Measurements from ENCODE around the gene BYSL.

The BYSL gene

DNA sequence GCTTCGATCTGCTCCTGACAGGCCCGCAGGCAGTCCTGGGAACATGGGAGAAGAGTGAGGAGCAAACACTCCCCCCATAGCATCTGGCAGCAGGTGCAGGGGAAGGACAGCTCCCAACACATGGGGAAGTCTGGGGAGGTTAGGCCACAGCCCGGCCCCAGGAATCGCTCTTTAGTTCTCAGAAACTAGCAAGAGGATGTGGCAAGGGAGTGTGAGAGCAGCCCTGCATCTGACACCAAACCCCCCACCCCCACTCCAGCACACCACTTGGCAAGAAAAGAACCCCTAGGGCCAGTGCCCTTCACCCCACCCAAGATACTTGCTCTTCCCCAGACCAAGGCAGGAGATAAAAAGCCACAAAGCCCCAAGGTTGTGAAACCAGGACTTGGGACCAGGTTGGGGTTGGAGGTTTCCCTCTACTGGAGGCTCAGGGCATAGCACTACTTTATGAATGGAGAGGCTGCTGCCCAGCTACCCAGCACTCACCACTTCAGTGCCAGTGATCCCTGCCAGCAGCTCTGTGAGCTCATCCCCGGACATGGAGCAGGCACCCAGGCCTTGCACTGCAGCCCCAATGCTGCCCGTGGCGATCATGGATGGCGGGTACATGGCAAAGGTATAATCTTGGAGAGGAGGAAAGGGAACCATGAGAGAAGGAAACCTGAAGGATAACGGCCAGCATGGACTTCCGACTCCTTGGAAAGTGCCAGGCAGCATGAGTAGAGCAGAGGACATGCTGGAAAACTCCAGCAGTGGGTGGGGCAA is 15.0 kb downstream of the BYSL start:
- no peak for TF ChIP-seq L3MBTL2 (conservative IDR thresholded peaks at IDR 0.05)
- no peak for TF ChIP-seq FOXM1 (IDR thresholded peaks at IDR 0.05; ENCODE audit: borderline replicate concordance)
- POLR2A ChIA-PET = interaction anchor here (1.9 to 7.8 kb wide), 2 partner anchors 14 to 149 kb away, joined by 9 to 54 read pairs; partner anchors contain the start of genes BYSL, MED20 and TOMM6
- DNase-seq (ENCODE audit: extremely low spot score) = peak; percentile 74
- CTCF ChIA-PET = interaction anchor here (0.6 to 2.7 kb wide), 6 partner anchors 15 to 118 kb away, joined by 3 to 11 read pairs (median 3); partner anchors contain the start of genes BYSL and MED20

- POLR2A ChIA-PET = interaction anchor here (1.9 to 7.8 kb wide), 2 partner anchors 16 to 150 kb away, joined by 9 to 54 read pairs; partner anchors contain the start of genes BYSL, MED20 and TOMM6
- CTCF ChIA-PET = no interaction called here
- no peak for DNase-seq (ENCODE audit: extremely low spot score)
- TF ChIP-seq FOXA1 (IDR thresholded peaks at IDR 0.05) = no peak
- no peak for TF ChIP-seq SUZ12 (IDR thresholded peaks at IDR 0.05)
- no peak for TF ChIP-seq HDGF (IDR thresholded peaks at IDR 0.05; ENCODE audit: borderline replicate concordance)
- no peak for TF ChIP-seq ELF4 (IDR thresholded peaks at IDR 0.05)
- no peak for TF ChIP-seq L3MBTL2 (conservative IDR thresholded peaks at IDR 0.05)
- no peak for TF ChIP-seq CTBP1 (IDR thresholded peaks at IDR 0.05; ENCODE audit: borderline replicate concordance)
- TF ChIP-seq FOXM1 (IDR thresholded peaks at IDR 0.05; ENCODE audit: borderline replicate concordance) = no peak
- TF ChIP-seq, protein P1, sequence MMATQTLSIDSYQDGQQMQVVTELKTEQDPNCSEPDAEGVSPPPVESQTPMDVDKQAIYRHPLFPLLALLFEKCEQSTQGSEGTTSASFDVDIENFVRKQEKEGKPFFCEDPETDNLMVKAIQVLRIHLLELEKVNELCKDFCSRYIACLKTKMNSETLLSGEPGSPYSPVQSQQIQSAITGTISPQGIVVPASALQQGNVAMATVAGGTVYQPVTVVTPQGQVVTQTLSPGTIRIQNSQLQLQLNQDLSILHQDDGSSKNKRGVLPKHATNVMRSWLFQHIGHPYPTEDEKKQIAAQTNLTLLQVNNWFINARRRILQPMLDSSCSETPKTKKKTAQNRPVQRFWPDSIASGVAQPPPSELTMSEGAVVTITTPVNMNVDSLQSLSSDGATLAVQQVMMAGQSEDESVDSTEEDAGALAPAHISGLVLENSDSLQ (IDR thresholded peaks at IDR 0.05) = no peak
- no peak for TF ChIP-seq ZNF384 (IDR thresholded peaks at IDR 0.05)
- no peak for TF ChIP-seq NFRKB (IDR thresholded peaks at IDR 0.05)
- no peak for TF ChIP-seq ARNT (IDR thresholded peaks at IDR 0.05)
- no peak for TF ChIP-seq FOXK2 (IDR thresholded peaks at IDR 0.05)
- no peak for TF ChIP-seq SP1 (IDR thresholded peaks at IDR 0.05)
- no peak for TF ChIP-seq BHLHE40 (IDR thresholded peaks at IDR 0.05; ENCODE audit: borderline replicate concordance)
- no peak for TF ChIP-seq LEF1 (IDR thresholded peaks at IDR 0.05; ENCODE audit: borderline replicate concordance)
- no peak for TF ChIP-seq TARDBP (IDR thresholded peaks at IDR 0.05)
These were observed 16.2 kb downstream of the BYSL start for GRCh38 chr6:41937472-41937860.

- DNase-seq (ENCODE audit: extremely low spot score) = no peak
- CTCF ChIA-PET = interaction anchor here (0.8 to 1.3 kb wide), 3 partner anchors 17 to 106 kb away, joined by 3 to 5 read pairs (median 4); partner anchors contain the start of genes BYSL and MED20
- POLR2A ChIA-PET = interaction anchor here (2.4 to 7.8 kb wide), 2 partner anchors 16 to 43 kb away, joined by 9 to 54 read pairs; partner anchors contain the start of genes BYSL, MED20 and USP49
- TF ChIP-seq LEF1 (IDR thresholded peaks at IDR 0.05; ENCODE audit: borderline replicate concordance) (no peak), BHLHE40 (IDR thresholded peaks at IDR 0.05; ENCODE audit: borderline replicate concordance) (no peak), FOXM1 (IDR thresholded peaks at IDR 0.05; ENCODE audit: borderline replicate concordance) (no peak), HDGF (IDR thresholded peaks at IDR 0.05; ENCODE audit: borderline replicate concordance) (no peak), ARNT (IDR thresholded peaks at IDR 0.05) (no peak), ZNF384 (IDR thresholded peaks at IDR 0.05) (no peak), L3MBTL2 (conservative IDR thresholded peaks at IDR 0.05) (no peak), CTBP1 (IDR thresholded peaks at IDR 0.05; ENCODE audit: borderline replicate concordance) (no peak), FOXA1 (IDR thresholded peaks at IDR 0.05) (no peak), SP1 (IDR thresholded peaks at IDR 0.05) (no peak), SUZ12 (IDR thresholded peaks at IDR 0.05) (no peak), NFRKB (IDR thresholded peaks at IDR 0.05) (no peak), ELF4 (IDR thresholded peaks at IDR 0.05) (no peak), TARDBP (IDR thresholded peaks at IDR 0.05) (no peak), FOXK2 (IDR thresholded peaks at IDR 0.05) (no peak)
- TF ChIP-seq, protein P1 (IDR thresholded peaks at IDR 0.05) = no peak
These were observed 16.7 kb downstream of the BYSL start for GRCh38 chr6:41937861-41938574.

DNA sequence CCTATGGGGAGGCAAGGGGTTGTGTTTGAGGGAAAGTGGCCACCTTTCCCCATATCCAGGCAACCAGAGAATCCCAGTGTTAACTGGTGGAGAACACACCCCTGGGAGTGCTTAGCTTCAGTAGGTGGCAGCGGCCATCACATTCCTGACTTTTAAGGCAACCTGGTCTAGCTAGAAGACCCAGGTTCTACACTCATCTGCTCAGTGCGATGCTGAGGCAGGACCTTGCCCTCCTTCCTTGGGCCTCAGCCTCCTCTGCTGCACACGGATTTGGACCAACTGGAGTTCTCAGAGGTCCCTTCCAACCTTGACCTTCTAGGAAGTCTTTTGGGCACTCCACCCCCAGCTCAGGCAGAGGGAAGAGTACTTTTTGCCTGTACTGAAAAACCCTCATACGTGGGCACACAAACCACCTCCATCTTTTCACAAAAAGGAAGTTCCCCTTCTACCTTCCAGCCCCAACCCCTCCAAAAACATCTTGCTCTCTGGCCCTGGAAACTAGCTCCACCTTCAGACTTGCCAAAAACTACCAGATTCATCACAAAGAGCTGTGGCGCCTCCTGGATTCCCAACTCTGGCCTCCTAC is 17.4 kb downstream of the BYSL start:
- no peak for TF ChIP-seq L3MBTL2 (conservative IDR thresholded peaks at IDR 0.05)
- TF ChIP-seq ELF4 (IDR thresholded peaks at IDR 0.05) = no peak
- TF ChIP-seq FOXM1 (IDR thresholded peaks at IDR 0.05; ENCODE audit: borderline replicate concordance) = no peak
- no peak for DNase-seq (ENCODE audit: extremely low spot score)
- ChIA-PET POLR2A (interaction anchor here (0.6 to 7.8 kb wide), 4 partner anchors 10 to 1431 kb away, joined by 3 to 54 read pairs (median 8); partner anchors contain the start of genes BYSL, MED20, USP49 and ZNF318), CTCF (interaction anchor here (0.7 to 1.3 kb wide), 7 partner anchors 8 to 151 kb away, joined by 3 to 6 read pairs (median 4); partner anchors contain the start of genes BYSL, MED20 and TOMM6)

- POLR2A ChIA-PET = interaction anchor here (0.6 to 7.8 kb wide), 6 partner anchors 11 to 1430 kb away, joined by 3 to 54 read pairs (median 6); partner anchors contain the start of genes BYSL, MED20, TAF8 and USP49
- CTCF ChIA-PET = interaction anchor here (0.6 to 1.3 kb wide), 9 partner anchors 9 to 152 kb away, joined by 3 to 6 read pairs (median 4); partner anchors contain the start of genes BYSL, MED20 and TOMM6
- DNase-seq (ENCODE audit: extremely low spot score) = no peak
- no peak for TF ChIP-seq ARNT (IDR thresholded peaks at IDR 0.05)
- TF ChIP-seq NFRKB (IDR thresholded peaks at IDR 0.05) = no peak
These were observed 18.0 kb downstream of the BYSL start for GRCh38 chr6:41939176-41939847.
